ENCODE measurements around the gene MS4A4A.

MS4A4A gene

GRCh38 chr11:60357771-60358170 lies 77.3 kb downstream of the MS4A4A start:
- DNase-seq = peak; percentile 15

All from hematopoietic multipotent progenitor cell treated with erythropoietin and hydrocortisone succinate and interleukin-3 and kit ligand, for 6 days (in vitro differentiated cells).